SK-N-SH (cell line): ENCODE results near the gene PLA2G5.

ENCODE experiments used
- CTCF ChIP-seq: fragments of 200-600 bp; sonication (generic); IDR thresholded peaks from 2 replicates; pipeline ENCODE4 v1.6.1; 2017; ENCODE audit warnings: antibody characterized with exemption, mild to moderate bottlenecking, moderate library complexity
- MXI1 ChIP-seq: IDR thresholded peaks from 2 replicates; pipeline ENCODE4 v1.6.1; 2012; ENCODE audit warnings: mild to moderate bottlenecking, low read depth, low read length, improper control_type of control experiment
- POLR2AphosphoS5 ChIP-seq: IDR thresholded peaks from 2 replicates; pipeline ENCODE4 v1.6.1; 2012; ENCODE audit warnings: low read depth, low read length

GRCh38 chr1:20109223-20109856 lies 39.3 kb downstream of the PLA2G5 start:
- TF ChIP-seq MXI1: no peak
- TF ChIP-seq CTCF: no peak
- no peak for TF ChIP-seq POLR2AphosphoS5
